NB4 (cell line): ENCODE data around the gene PPP1R9A.

Source experiments
- DNase-seq: peaks from one replicate; pipeline ENCODE4 v3.0.0; 2010; ENCODE audit warnings: low read depth
- H3K4me3 ChIP-seq: one replicate; pipeline ENCODE4 v1.5.1; 2011; ENCODE audit warnings: mild to moderate bottlenecking, low read depth, low read length, moderate library complexity
- CTCF ChIP-seq: IDR thresholded peaks from one replicate; pipeline ENCODE4 v1.5.1; 2012; ENCODE audit warnings: low read depth, low read length
- MAX ChIP-seq: IDR thresholded peaks from 2 replicates; pipeline ENCODE4 v1.6.1; 2011; ENCODE audit warnings: low read depth, low read length
- MYC ChIP-seq: IDR thresholded peaks from 2 replicates; pipeline ENCODE4 v1.6.1; 2011; ENCODE audit warnings: low read depth, low read length
- POLR2A ChIP-seq: IDR thresholded peaks from 2 replicates; pipeline ENCODE4 v1.6.1; 2011; ENCODE audit warnings: mild to moderate bottlenecking; ENCODE audit not compliant: insufficient read length; ENCODE audit errors: extremely low read depth

The PPP1R9A gene

GRCh38 chr7:95047291-95047690, 139.9 kb downstream of the PPP1R9A start:
- DNase-seq = no peak
- no peak overlapping the region for H3K4me3 ChIP-seq
- TF ChIP-seq POLR2A (no peak), CTCF (no peak), MAX (no peak), MYC (no peak)

- no peak overlapping the region for H3K4me3 ChIP-seq
- TF ChIP-seq POLR2A = no peak
- no peak for TF ChIP-seq MYC
- no peak for TF ChIP-seq MAX
- no peak for TF ChIP-seq CTCF
- DNase-seq = no peak
Observed at GRCh38 chr7:95052566-95053094, 145.2 kb downstream of the PPP1R9A start.

GRCh38 chr7:95054386-95054785, 147.0 kb downstream of the PPP1R9A start:
- no peak overlapping the region for H3K4me3 ChIP-seq
- TF ChIP-seq MAX = no peak
- no peak for TF ChIP-seq MYC
- no peak for TF ChIP-seq CTCF
- TF ChIP-seq POLR2A = no peak
- no peak for DNase-seq

GRCh38 chr7:95055295-95055694, 147.9 kb downstream of the PPP1R9A start:
- no peak for DNase-seq
- no peak for TF ChIP-seq CTCF
- TF ChIP-seq MAX = no peak
- TF ChIP-seq MYC = no peak
- TF ChIP-seq POLR2A = no peak
- no peak overlapping the region for H3K4me3 ChIP-seq

- no peak for TF ChIP-seq CTCF
- TF ChIP-seq MAX = no peak
- TF ChIP-seq MYC = no peak
- TF ChIP-seq POLR2A = no peak
Observed at GRCh38 chr7:95056107-95056739, 148.8 kb downstream of the PPP1R9A start.

More at GRCh38 chr7:95056107-95056739, 148.8 kb downstream of the PPP1R9A start:
- DNase-seq = no peak
- no peak overlapping the region for H3K4me3 ChIP-seq
